BJ (cell line): Measurements from ENCODE around the gene OR10G3. TPM values are rescaled to one million over a fixed set of nuclear protein-coding genes. Genes with fewer than 3 reads are reported as not detected.

ENCODE experiments used
- CTCF ChIA-PET: fragments of 350-600 bp; formaldehyde crosslinking; extraction: SDS; loops from one replicate; lab custom pipeline; 2021; ENCODE audit warnings: antibody characterized with exemption, inconsistent platforms; lab: Yijun Ruan, JAX
- POLR2A ChIA-PET: fragments of 300-600 bp; sonication (Branson Sonifier 250); formaldehyde crosslinking; extraction: SDS; loops from one replicate; lab custom pipeline; 2021; ENCODE audit warnings: antibody characterized with exemption; lab: Charles Lee
- DNase-seq: peaks from one replicate; pipeline ENCODE4 v3.0.0-alpha.2; 2011; ENCODE audit warnings: low read depth
- H3K27me3 ChIP-seq: 2 replicates; pipeline ENCODE4 v1.6.0; 2011; ENCODE audit warnings: low read length; ENCODE audit not compliant: control insufficient read depth, insufficient read depth
- H3K36me3 ChIP-seq: 2 replicates; pipeline ENCODE4 v1.5.1; 2011; ENCODE audit warnings: low read length; ENCODE audit not compliant: control insufficient read depth, insufficient read depth
- H3K4me3 ChIP-seq: 2 replicates; pipeline ENCODE4 v1.5.1; 2011; ENCODE audit warnings: low read depth, mild to moderate bottlenecking, control low read depth, low read length
- polyA plus RNA-seq: library from polyadenylated mRNA; depleted of rRNA; stranded (reverse); fragments of >200 nt; gene quantifications from 2 replicates; pipeline ENCODE4 v1.2.3, GENCODE V29; 2011
- TF ChIP-seq, protein P1 (sequence below): IDR thresholded peaks from 2 replicates; pipeline ENCODE4 v1.5.1; 2011; ENCODE audit warnings: low read depth, mild to moderate bottlenecking, control low read depth, inconsistent platforms, low read length, moderate library complexity; ENCODE audit not compliant: insufficient read depth

The OR10G3 gene
- polyA plus RNA-seq, 1 experiment = not detected

DNA sequence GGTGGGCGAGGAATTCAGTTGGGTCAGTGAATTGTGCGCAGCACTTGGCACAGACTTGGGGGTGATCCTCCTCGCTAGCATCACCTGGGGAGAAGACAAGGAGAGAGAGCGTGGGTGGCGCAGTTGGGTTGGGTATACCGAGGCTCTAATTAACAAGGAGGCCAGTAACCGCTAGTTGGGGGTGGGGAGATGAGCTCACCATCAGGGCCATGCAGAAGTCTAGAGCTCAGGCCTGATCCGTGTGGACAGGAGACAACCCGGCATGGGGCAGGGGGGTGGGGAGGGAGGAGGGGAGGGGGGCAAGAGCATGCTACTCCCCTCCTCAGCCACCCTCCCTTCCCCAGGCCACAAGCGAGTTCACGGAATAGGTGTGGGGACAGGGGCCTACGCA, 54.3 kb downstream of the OR10G3 start:
- ChIA-PET POLR2A (interaction anchor here (0.6 kb wide), 1 partner anchor 28 kb away, joined by 5 read pairs; no protein-coding TSS in a partner anchor), CTCF (interaction anchor here (1.3 kb wide), 1 partner anchor 27 kb away, joined by 8 read pairs; no protein-coding TSS in a partner anchor)
- Histone ChIP-seq H3K27me3 (0 out of 2 replicates have a peak, but pooled peaks cover 3% of the 10 kb centered on the region), H3K36me3 (peaks cover 2% of the 10 kb centered on the region; the same call in 1 of the 2 replicates), H3K4me3 (peak overlapping the region; percentile 88)
- no peak for DNase-seq
- TF ChIP-seq, protein P1, sequence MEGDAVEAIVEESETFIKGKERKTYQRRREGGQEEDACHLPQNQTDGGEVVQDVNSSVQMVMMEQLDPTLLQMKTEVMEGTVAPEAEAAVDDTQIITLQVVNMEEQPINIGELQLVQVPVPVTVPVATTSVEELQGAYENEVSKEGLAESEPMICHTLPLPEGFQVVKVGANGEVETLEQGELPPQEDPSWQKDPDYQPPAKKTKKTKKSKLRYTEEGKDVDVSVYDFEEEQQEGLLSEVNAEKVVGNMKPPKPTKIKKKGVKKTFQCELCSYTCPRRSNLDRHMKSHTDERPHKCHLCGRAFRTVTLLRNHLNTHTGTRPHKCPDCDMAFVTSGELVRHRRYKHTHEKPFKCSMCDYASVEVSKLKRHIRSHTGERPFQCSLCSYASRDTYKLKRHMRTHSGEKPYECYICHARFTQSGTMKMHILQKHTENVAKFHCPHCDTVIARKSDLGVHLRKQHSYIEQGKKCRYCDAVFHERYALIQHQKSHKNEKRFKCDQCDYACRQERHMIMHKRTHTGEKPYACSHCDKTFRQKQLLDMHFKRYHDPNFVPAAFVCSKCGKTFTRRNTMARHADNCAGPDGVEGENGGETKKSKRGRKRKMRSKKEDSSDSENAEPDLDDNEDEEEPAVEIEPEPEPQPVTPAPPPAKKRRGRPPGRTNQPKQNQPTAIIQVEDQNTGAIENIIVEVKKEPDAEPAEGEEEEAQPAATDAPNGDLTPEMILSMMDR = no peak

DNA sequence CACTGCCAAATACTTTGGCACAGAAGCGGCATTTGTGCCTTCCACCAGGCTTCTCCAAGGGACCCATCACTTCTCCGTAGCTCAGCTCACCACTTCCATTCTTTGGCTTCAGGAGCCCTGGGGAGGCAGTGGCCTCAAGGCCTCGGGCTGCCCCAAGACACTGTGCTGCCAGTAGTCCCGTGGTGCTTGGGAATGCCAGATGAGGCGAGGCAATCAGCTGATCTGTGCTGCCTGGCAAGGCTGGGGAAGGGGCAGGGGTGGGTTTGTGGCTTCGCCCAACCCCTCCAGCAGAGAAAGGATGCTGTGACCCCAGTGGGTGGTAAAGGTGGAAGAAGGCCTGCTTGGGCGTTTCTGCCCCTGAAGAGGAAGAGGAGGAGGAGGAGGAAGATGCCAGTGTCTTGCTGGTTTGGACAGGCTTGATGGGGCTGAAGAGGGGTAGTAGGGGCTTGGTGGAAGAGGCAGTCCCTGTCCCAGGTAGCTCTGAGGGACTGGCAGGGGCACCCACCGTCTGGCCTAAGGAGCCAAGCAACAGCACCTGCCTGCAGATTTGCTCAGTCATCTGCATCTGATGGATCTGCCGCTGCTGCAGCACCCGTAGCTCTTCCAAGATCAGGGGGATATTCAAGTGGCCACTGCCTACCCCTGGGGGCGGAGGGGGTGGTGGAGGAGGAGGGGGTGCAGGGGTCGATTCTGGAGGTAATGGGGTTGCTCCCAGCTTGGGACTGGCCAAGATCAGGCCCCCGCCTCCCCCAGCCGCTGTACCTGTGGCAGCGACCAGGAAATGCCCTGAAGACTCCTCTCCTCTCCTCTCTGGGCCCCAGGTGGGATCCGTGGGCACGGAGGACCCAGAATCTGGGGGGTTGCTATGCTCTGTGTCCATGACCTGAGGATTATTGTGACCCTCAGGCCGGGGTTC, 55.0 kb downstream of the OR10G3 start:
- Histone ChIP-seq H3K4me3 (peak overlapping the region; percentile 88), H3K27me3 (0 out of 2 replicates have a peak, but pooled peaks cover 2% of the 10 kb centered on the region), H3K36me3 (peaks cover 2% of the 10 kb centered on the region; the same call in 1 of the 2 replicates)
- ChIA-PET CTCF (no interaction called here), POLR2A (no interaction called here)
- TF ChIP-seq, protein P1 = no peak
- DNase-seq = no peak

DNA sequence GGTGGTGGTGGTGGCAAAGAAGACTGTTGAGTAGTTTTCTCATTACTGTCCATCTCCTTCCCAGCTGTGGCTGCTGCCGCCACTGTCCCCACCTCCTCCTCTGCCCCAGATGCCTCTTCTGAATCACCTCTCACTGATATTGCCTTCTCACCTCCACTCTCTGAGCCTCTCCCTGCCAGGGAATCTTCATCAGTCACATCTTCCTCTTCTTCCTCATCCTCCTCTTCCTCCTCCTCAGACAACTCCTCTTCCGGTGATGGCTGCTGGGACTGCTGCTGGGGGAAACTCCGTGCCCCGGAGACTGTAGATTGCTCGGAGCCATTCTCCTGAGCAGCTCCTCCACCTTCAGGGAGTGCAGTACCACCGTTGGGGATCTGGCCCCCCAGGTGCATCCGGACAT, 56.7 kb downstream of the OR10G3 start:
- no peak for DNase-seq
- Histone ChIP-seq H3K4me3 (no peak overlapping the region), H3K27me3 (no peaks in the 10 kb centered on the region), H3K36me3 (peaks cover 2% of the 10 kb centered on the region; the same call in 1 of the 2 replicates)
- TF ChIP-seq, protein P1 = no peak
- ChIA-PET POLR2A (no interaction called here), CTCF (interaction anchor here (0.9 kb wide), 1 partner anchor 13 kb away, joined by 3 read pairs; no protein-coding TSS in a partner anchor)

DNA sequence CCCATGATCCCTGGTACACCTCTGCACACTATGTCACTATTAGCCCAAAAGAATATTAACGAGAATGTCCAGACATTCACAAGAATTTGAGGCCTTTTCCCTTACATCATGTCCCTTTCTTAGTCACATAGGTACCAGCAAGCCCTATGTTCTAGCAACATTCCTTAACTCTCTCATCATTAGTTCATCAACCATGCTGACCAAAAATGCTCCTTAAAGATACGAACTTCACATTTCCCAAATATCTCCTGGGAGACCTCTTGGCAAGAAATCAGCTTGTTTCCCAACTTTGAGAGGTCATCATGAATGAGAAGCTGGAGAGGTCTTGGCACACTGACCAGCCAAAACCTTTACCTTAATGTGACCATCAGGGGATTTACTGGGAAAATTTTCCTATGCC, 58.4 kb downstream of the OR10G3 start:
- Histone ChIP-seq H3K4me3 (no peak overlapping the region), H3K36me3 (peaks cover 2% of the 10 kb centered on the region; the same call in 1 of the 2 replicates), H3K27me3 (no peaks in the 10 kb centered on the region)
- CTCF ChIA-PET = interaction anchor here (1.5 kb wide), 1 partner anchor 44 kb away, joined by 3 read pairs; the partner anchor contains the start of gene TOX4
- peak; percentile 53 for DNase-seq
- POLR2A ChIA-PET = interaction anchor here (1.0 kb wide), 1 partner anchor 11 kb away, joined by 5 read pairs; the partner anchor contains the start of gene METTL3
- TF ChIP-seq, protein P1 = no peak

DNA sequence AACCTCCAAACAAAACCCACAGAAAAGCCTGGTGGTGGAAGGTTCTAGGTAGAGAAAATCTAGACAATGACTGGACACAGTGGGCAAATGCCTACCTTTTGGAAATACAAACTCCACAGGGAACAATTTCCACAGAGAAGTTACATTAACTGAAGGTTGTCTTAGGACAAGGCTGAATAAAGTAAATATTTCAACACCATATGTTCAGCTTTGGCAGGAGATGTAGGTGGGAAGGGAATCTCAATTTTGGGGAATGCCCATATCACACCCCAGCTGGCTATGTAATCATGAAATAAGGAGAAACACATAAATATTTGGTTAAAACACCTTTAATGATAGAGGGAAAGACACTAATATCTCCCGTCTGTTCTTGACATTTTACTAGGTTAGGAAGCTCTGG, 59.1 kb downstream of the OR10G3 start:
- H3K27me3 ChIP-seq = no peaks in the 10 kb centered on the region
- TF ChIP-seq, protein P1 = no peak
- CTCF ChIA-PET = no interaction called here

More for the DNA sequence above, 59.1 kb downstream of the OR10G3 start:
- DNase-seq = no peak
- POLR2A ChIA-PET = no interaction called here
- Histone ChIP-seq H3K36me3 (peaks cover 2% of the 10 kb centered on the region; the same call in 1 of the 2 replicates), H3K4me3 (no peak overlapping the region)
